Spleen (tissue), 7 donors: ENCODE measurements around the gene ANOS1.

Source experiments
- CTCF ChIP-seq, 11 experiments: fragments of 200-600 bp in 7 of 11; fragments of 450-650 bp in 4 of 11; sonication (generic) in 4 of 11; IDR thresholded peaks in 8 of 11; conservative IDR thresholded peaks in 3 of 11; 1 replicate in 7 of 11; 2 replicates in 4 of 11; pipeline versions ENCODE4 v1.4.0 to v1.8.0; 2016 to 2021; ENCODE audit warnings: antibody characterized with exemption in 11 of 11, inconsistent platforms in 4 of 11, mild to moderate bottlenecking in 1 of 11
- POLR2A ChIP-seq, 3 donors: fragments of 450-650 bp; IDR thresholded peaks; one replicate each; pipeline ENCODE4 v1.5.1; 2017; ENCODE audit warnings: antibody characterized with exemption in 3 of 3, mild to moderate bottlenecking in 1 of 3
- POLR2AphosphoS5 ChIP-seq, 3 donors: sonication (generic); formaldehyde crosslinking; IDR thresholded peaks; one replicate each; pipeline ENCODE4 v1.5.1; 2017; ENCODE audit warnings: antibody characterized with exemption in 3 of 3
- donor health status: DM: no; HTN: no; CAD: no; lungs with moderate emphysema.
- donor health status: DM: no; HTN: no; CAD: no.
- donor health status: DM: no; HTN: no; CAD: no.

- TF ChIP-seq CTCF (IDR thresholded peaks at IDR 0.05 in 8 of 11, conservative IDR thresholded peaks at IDR 0.05 in 3 of 11) (peak in 7 of 11 experiments; percentile 27 to 58 (median 49)), POLR2AphosphoS5 (IDR thresholded peaks at IDR 0.05) (no peak), POLR2A (IDR thresholded peaks at IDR 0.05) (no peak)
These were observed 6.8 kb upstream of the ANOS1 start for GRCh38 chrX:8738588-8739189.
